H1 (cell line): ENCODE data around the gene PANX2. TPM values are rescaled to one million over a fixed set of nuclear protein-coding genes. Genes with fewer than 3 reads are reported as not detected.

Experiments
- CTCF ChIA-PET: fragments of 300-600 bp; sonication (Branson Sonifier 250); formaldehyde crosslinking; loops from one replicate; lab custom pipeline; 2021; ENCODE audit not compliant: partially characterized antibody; lab: Charles Lee
- POLR2A ChIA-PET: fragments of 300-600 bp; sonication (Branson Sonifier 250); formaldehyde crosslinking; loops from one replicate; lab custom pipeline; 2021; ENCODE audit warnings: inconsistent platforms; ENCODE audit not compliant: partially characterized antibody; lab: Charles Lee
- DNase-seq, 2 experiments: peaks; one replicate each; pipeline versions ENCODE4 v3.0.0 to v3.0.0-alpha.2; 2010 to 2022; ENCODE audit warnings: low spot score in 2 of 2, low read depth in 1 of 2, mixed read lengths in 1 of 2
- FAIRE-seq: peaks from 2 replicates; lab custom pipeline; 2011; peaks lifted over from hg19 to GRCh38; lab: Jason Lieb, UNC
- H2AFZ ChIP-seq: 2 replicates; pipeline ENCODE4 v1.8.1; 2012; ENCODE audit warnings: low read length, inconsistent platforms
- H2AK5ac ChIP-seq: 2 replicates; pipeline ENCODE4 v1.6.1; 2013; ENCODE audit warnings: low read depth, low read length
- H2BK120ac ChIP-seq: replicated peaks from 2 replicates; pipeline ENCODE3; 2013; ENCODE audit warnings: low read depth, low read length, inconsistent platforms
- H2BK12ac ChIP-seq: 2 replicates; pipeline ENCODE4 v1.6.1; 2013; ENCODE audit warnings: low read depth, low read length
- H2BK15ac ChIP-seq: 2 replicates; pipeline ENCODE4 v1.6.1; 2013; ENCODE audit warnings: low read length
- H2BK20ac ChIP-seq: 2 replicates; pipeline ENCODE4 v1.6.1; 2013; ENCODE audit warnings: low read length
- H2BK5ac ChIP-seq: 2 replicates; pipeline ENCODE4 v1.6.1; 2013; ENCODE audit warnings: low read depth, low read length
- H3K14ac ChIP-seq: 2 replicates; pipeline ENCODE4 v1.6.1; 2013; ENCODE audit warnings: inconsistent platforms; ENCODE audit not compliant: insufficient read length
- H3K18ac ChIP-seq: 2 replicates; pipeline ENCODE4 v1.6.1; 2013; ENCODE audit warnings: low read length; ENCODE audit errors: extremely low read depth
- H3K23ac ChIP-seq: 2 replicates; pipeline ENCODE4 v1.6.1; 2013; ENCODE audit warnings: inconsistent platforms; ENCODE audit not compliant: insufficient read length
- H3K23me2 ChIP-seq: 2 replicates; pipeline ENCODE4 v1.6.1; 2013; ENCODE audit warnings: low read depth, low read length
- H3K27ac ChIP-seq: 2 replicates; pipeline ENCODE4 v1.6.1; 2011; ENCODE audit warnings: low read depth, low read length, inconsistent platforms
- H3K27me3 ChIP-seq, 4 experiments: replicated peaks in 1 of 4; 1 replicate in 1 of 4; 2 replicates in 3 of 4; pipeline versions ENCODE4 v1.6.1 to v1.8.1; 2011 to 2013; ENCODE audit warnings: low read length in 3 of 4, mild to moderate bottlenecking in 3 of 4, inconsistent platforms in 2 of 4, mixed read lengths in 2 of 4, moderate library complexity in 1 of 4; ENCODE audit not compliant: control insufficient read depth in 3 of 4, insufficient read depth in 3 of 4; ENCODE audit errors: extremely low read depth in 1 of 4
- H3K36me3 ChIP-seq, 4 experiments: 2 replicates each; pipeline versions ENCODE4 v1.6.1 to v1.8.1; 2011 to 2013; ENCODE audit warnings: mild to moderate bottlenecking in 4 of 4, low read length in 3 of 4, moderate library complexity in 2 of 4, control low read depth in 1 of 4, inconsistent platforms in 1 of 4; ENCODE audit not compliant: insufficient read depth in 4 of 4, control insufficient read depth in 2 of 4
- H3K4ac ChIP-seq: replicated peaks from 2 replicates; pipeline ENCODE3; 2013; ENCODE audit warnings: low read length, low read depth, mixed read lengths, inconsistent platforms; ENCODE audit not compliant: insufficient read length
- H3K4me1 ChIP-seq, 4 experiments: replicated peaks in 1 of 4; 1 replicate in 1 of 4; 2 replicates in 3 of 4; pipeline versions ENCODE4 v1.6.1 to v1.8.1; 2011 to 2013; ENCODE audit warnings: low read length in 3 of 4, inconsistent platforms in 2 of 4, mixed read lengths in 1 of 4; ENCODE audit not compliant: insufficient read depth in 4 of 4, control insufficient read depth in 3 of 4
- H3K4me2 ChIP-seq, 2 experiments: 2 replicates each; pipeline versions ENCODE4 v1.6.1 to v1.8.1; 2011 to 2013; ENCODE audit warnings: low read depth in 2 of 2, low read length in 2 of 2, control low read depth in 1 of 2, inconsistent platforms in 1 of 2, mild to moderate bottlenecking in 1 of 2; ENCODE audit not compliant: insufficient read depth in 1 of 2
- H3K4me3 ChIP-seq, 4 experiments: fragments of 200-600, 300-600 bp in 1 of 4; sonication (generic), shearing (Covaris generic), sonication (Bioruptor Twin) in 1 of 4; 2 replicates each; pipeline versions ENCODE4 v1.5.1 to v1.8.1; 2011 to 2016; ENCODE audit warnings: low read length in 4 of 4, low read depth in 3 of 4, control low read depth in 2 of 4, inconsistent platforms in 2 of 4, mild to moderate bottlenecking in 2 of 4, mixed read lengths in 1 of 4, moderate library complexity in 1 of 4; ENCODE audit not compliant: insufficient read depth in 2 of 4; ENCODE audit errors: extremely low read depth in 1 of 4
- H3K56ac ChIP-seq: replicated peaks from 2 replicates; pipeline ENCODE3; 2013; ENCODE audit warnings: low read depth, mild to moderate bottlenecking, mixed read lengths, low read length, inconsistent platforms; ENCODE audit not compliant: insufficient read length
- H3K79me1 ChIP-seq: 2 replicates; pipeline ENCODE4 v1.6.1; 2013; ENCODE audit warnings: low read depth, low read length, control low read depth
- H3K79me2 ChIP-seq, 2 experiments: 2 replicates each; pipeline versions ENCODE4 v1.6.1 to v1.8.1; 2012 to 2013; ENCODE audit warnings: low read length in 2 of 2, mild to moderate bottlenecking in 2 of 2, inconsistent platforms in 1 of 2; ENCODE audit not compliant: insufficient read depth in 2 of 2, control insufficient read depth in 1 of 2
- H3K9ac ChIP-seq, 4 experiments: replicated peaks in 1 of 4; 1 replicate in 1 of 4; 2 replicates in 3 of 4; pipeline versions ENCODE4 v1.6.1 to v1.8.1; 2011 to 2013; ENCODE audit warnings: low read depth in 3 of 4, low read length in 3 of 4, control low read depth in 2 of 4, mild to moderate bottlenecking in 2 of 4, moderate library complexity in 2 of 4, inconsistent platforms in 1 of 4; ENCODE audit errors: extremely low read depth in 1 of 4
- H3K9me3 ChIP-seq, 2 experiments: 2 replicates each; pipeline versions ENCODE4 v1.6.1 to v1.8.1; 2012 to 2013; ENCODE audit warnings: mild to moderate bottlenecking in 2 of 2, moderate library complexity in 2 of 2, control low read depth in 1 of 2, inconsistent platforms in 1 of 2, low read depth in 1 of 2, low read length in 1 of 2, mixed read lengths in 1 of 2; ENCODE audit not compliant: insufficient read depth in 2 of 2
- H4K20me1 ChIP-seq, 2 experiments: replicated peaks in 1 of 2; 2 replicates each; pipeline versions ENCODE3 to v1.8.1; 2011 to 2013; ENCODE audit warnings: inconsistent platforms in 2 of 2, low read length in 2 of 2, mild to moderate bottlenecking in 1 of 2; ENCODE audit not compliant: insufficient read depth in 2 of 2, control insufficient read depth in 1 of 2
- H4K5ac ChIP-seq: 2 replicates; pipeline ENCODE4 v1.6.1; 2013; ENCODE audit warnings: low read length, low read depth, mixed read lengths, inconsistent platforms; ENCODE audit not compliant: insufficient read length
- H4K8ac ChIP-seq: 2 replicates; pipeline ENCODE4 v1.8.0; 2013; ENCODE audit warnings: mild to moderate bottlenecking, moderate library complexity, low read length, inconsistent platforms; ENCODE audit not compliant: insufficient read depth; ENCODE audit errors: extremely low read depth
- H4K91ac ChIP-seq: replicated peaks from 2 replicates; pipeline ENCODE3; 2013; ENCODE audit warnings: low read length, mixed read lengths, inconsistent platforms; ENCODE audit not compliant: insufficient read length
- CBX8 ChIP-seq: fragments of 300-800, 300-1000 bp; sonication (generic); IDR thresholded peaks from 2 replicates; pipeline ENCODE4 v1.7.1; 2016; ENCODE audit warnings: low read depth, low read length, borderline replicate concordance
- RNF2 ChIP-seq: fragments of 200-900, 300-1000 bp; sonication (generic); IDR thresholded peaks from 2 replicates; pipeline ENCODE4 v1.7.1; 2016; ENCODE audit warnings: borderline replicate concordance, low read depth, mild to moderate bottlenecking, antibody characterized with exemption, low read length; ENCODE audit not compliant: poor library complexity, severe bottlenecking; ENCODE audit errors: missing control alignments
- RXRA ChIP-seq: IDR thresholded peaks from 2 replicates; pipeline ENCODE4 v1.6.1; 2011; ENCODE audit warnings: low read depth, mild to moderate bottlenecking, low read length, moderate library complexity; ENCODE audit not compliant: insufficient read depth
- TCF12 ChIP-seq: IDR thresholded peaks from 2 replicates; pipeline ENCODE4 v1.6.1; 2011; ENCODE audit warnings: low read depth, mild to moderate bottlenecking, low read length
- WGBS, 2 experiments: shearing (Covaris generic) in 1 of 2; methylation state at CpG; one replicate each; pipeline versions ENCODE4 v1.1.6 to v1.1.7; 2013 to 2015; ENCODE audit warnings: low lambda C conversion rate in 2 of 2, mixed read lengths in 2 of 2, inconsistent platforms in 1 of 2, low coverage in 1 of 2, missing lambda C conversion rate in 1 of 2; ENCODE audit not compliant: insufficient replicate concordance in 2 of 2, insufficient coverage in 1 of 2, insufficient read length in 1 of 2; ENCODE audit errors: extremely low coverage in 1 of 2, missing lambda C conversion rate in 1 of 2; 5-methylcytosine and 5-hydroxymethylcytosine counted together
- polyA plus RNA-seq, 7 experiments: library from polyadenylated mRNA; depleted of rRNA in 3 of 7; stranded (reverse) in 5 of 7; unstranded in 2 of 7; fragments of >200 nt in 5 of 7; fragments of 200-250 nt in 2 of 7; gene quantifications; 1 replicate in 5 of 7; 2 replicates in 1 of 7; 4 replicates in 1 of 7; pipeline versions ENCODE4 v1.2.1 to v1.2.3, GENCODE V29; 2011 to 2013; ENCODE audit warnings: missing spikeins in 2 of 7, mixed read lengths in 2 of 7
- total RNA-seq: library from RNA; stranded (reverse); fragmentation: NEBNext Ultra II Directional; extraction: Animal tissue kit (Norgen Biotek cat#: 25700); gene quantifications from 2 replicates; pipeline ENCODE4 v1.2.1, GENCODE V29; 2021

PANX2 gene
- total and polyA plus RNA-seq, 2 of the 8 experiments (the other 6 are each of a cell fraction or from before 2014, with no cell fraction given) = 3.5 to 5.0 TPM

DNA sequence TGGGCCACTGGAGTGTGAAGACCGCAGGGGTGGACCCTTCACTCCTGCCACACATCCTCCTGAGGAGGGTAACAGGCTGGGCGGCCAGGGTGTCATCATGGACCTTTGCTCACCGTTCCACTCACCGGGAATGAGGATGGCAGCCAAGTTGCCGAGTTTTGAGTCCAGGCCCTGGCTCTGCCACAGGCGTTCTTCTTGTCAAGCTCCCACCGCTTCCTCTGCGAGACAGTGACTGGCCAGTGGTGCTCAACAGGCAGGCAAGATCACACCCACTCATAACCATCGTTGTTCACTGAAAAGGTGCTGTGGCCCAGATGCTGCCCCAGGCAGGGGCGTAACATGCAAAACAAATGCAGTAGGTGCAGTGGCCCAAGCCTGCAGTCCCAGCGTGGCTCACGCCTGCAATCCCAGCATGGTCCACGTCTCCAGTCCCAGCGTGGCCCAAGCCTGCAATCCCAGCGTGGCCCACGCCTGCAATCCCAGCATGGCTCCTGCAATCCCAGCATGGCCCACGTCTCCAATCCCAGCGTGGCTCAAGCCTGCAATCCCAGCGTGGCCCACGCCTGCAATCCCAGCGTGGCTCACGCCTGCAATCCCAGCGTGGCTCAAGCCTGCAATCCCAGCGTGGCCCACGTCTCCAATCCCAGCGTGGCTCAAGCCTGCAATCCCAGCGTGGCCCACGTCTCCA, 5.0 kb upstream of the PANX2 start:
- CTCF ChIA-PET = interaction anchor here (1.0 to 2.7 kb wide), 3 partner anchors 14 to 75 kb away, joined by 3 to 12 read pairs (median 12); no protein-coding TSS in a partner anchor
- TF ChIP-seq RNF2 (no peak), CBX8 (no peak), TCF12 (no peak), RXRA (no peak)

More for the DNA sequence above, 5.0 kb upstream of the PANX2 start:
- Histone ChIP-seq H3K56ac (no peak overlapping the region), H4K20me1 (no peaks in the 10 kb centered on the region), H3K27ac (no peak overlapping the region), H2BK12ac (no peak overlapping the region), H3K79me2 (no peaks in the 10 kb centered on the region), H3K9ac (no peak overlapping the region), H3K4me3 (no peak overlapping the region), H2BK20ac (no peak overlapping the region), H3K4ac (no peak overlapping the region), H3K9me3 (peaks cover 0 to 7% of the 10 kb centered on the region in 2 experiments; a peak in 1 of 4 replicates), H3K36me3 (no peaks in the 10 kb centered on the region), H3K4me1 (peaks cover 0 to 8% (median 2%) of the 10 kb centered on the region in 4 experiments; a peak in 2 of 7 replicates), H3K79me1 (no peaks in the 10 kb centered on the region), H4K8ac (no peak overlapping the region), H4K91ac (no peak overlapping the region), H2BK5ac (no peak overlapping the region), H2AK5ac (no peak overlapping the region), H3K23ac (no peak overlapping the region), H2BK15ac (no peak overlapping the region), H3K23me2 (peaks cover under 1% of the 10 kb centered on the region; the same call in 1 of the 2 replicates), H3K4me2 (no peak overlapping the region), H3K18ac (no peak overlapping the region), H2AFZ (no peak overlapping the region), H4K5ac (no peak overlapping the region), H2BK120ac (no peak overlapping the region), H3K14ac (no peak overlapping the region), H3K27me3 (peaks cover 4 to 12% (median 7%) of the 10 kb centered on the region in 4 experiments)
- POLR2A ChIA-PET = interaction anchor here (1.4 kb wide), 1 partner anchor 19 kb away, joined by 6 read pairs; no protein-coding TSS in a partner anchor
- no peak for FAIRE-seq
- DNase-seq = no peak
- WGBS, 2 experiments = 91% methylated on average over 26 of the region's 28 CpGs; no CpG with 5 or more reads in 1 of the 2 experiments
